ENCODE measurements around the gene TMEM115. TPM values are rescaled to one million over a fixed set of nuclear protein-coding genes. Genes with fewer than 3 reads are reported as not detected.

Gene TMEM115
- total and polyA plus RNA-seq, 9 of the 15 experiments (the other 6 are each of a cell fraction or from before 2014, with no cell fraction given), result 1.6 to 26.9 (median 14.1) TPM

DNA sequence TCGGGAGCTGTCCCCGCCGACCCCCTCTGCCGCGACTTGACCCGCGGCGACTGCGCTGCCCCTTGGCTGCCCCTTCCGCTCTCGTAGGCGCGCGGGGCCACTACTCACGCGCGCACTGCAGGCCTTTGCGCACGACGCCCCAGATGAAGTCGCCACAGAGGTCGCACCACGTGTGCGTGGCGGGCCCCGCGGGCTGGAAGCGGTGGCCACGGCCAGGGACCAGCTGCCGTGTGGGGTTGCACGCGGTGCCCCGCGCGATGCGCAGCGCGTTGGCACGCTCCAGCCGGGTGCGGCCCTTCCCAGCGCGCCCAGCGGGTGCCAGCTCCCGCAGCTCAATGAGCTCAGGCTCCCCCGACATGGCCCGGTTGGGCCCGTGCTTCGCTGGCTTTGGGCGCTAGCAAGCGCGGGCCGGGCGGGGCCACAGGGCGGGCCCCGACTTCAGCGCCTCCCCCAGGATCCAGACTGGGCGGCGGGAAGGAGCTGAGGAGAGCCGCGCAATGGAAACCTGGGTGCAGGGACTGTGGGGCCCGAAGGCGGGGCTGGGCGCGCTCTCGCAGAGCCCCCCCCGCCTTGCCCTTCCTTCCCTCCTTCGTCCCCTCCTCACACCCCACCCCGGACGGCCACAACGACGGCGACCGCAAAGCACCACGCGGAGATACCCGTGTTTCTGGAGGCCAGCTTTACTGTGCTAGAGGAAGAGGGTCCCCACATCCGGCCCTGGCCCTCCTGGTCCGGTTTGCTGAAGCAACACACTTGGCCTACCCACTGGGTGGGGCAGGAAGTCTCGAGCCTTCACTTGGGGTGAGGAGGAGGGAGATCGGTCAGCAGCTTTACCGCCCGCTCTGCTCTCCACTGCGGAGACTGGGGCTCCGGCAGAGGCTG, 18.6 kb downstream of the TMEM115 start, which contains the start of gene RASSF1 (continued):
- TF ChIP-seq ETV5 (CRISPR knock-in tag; IDR thresholded peaks at IDR 0.05; ENCODE audit: low read depth) (no peak; the same call in 1 of the 2 replicates), KAT7 (CRISPR knock-in tag; IDR thresholded peaks at IDR 0.05; ENCODE audit: borderline replicate concordance) (0 out of 2 replicates have a peak, but pooled peaks have one; percentile 58), RBM14 (IDR thresholded peaks at IDR 0.05; ENCODE audit: borderline replicate concordance, insufficient read depth, low read depth, low read length) (0 out of 2 replicates have a peak, but pooled peaks have one; percentile 49), MEF2A (IDR thresholded peaks at IDR 0.05; ENCODE audit: control insufficient read depth, low read depth, low read length) (no peak), ZFP1 (CRISPR knock-in tag; IDR thresholded peaks at IDR 0.05) (no peak), ZFPM2 (CRISPR knock-in tag; IDR thresholded peaks at IDR 0.05) (no peak), PML (IDR thresholded peaks at IDR 0.05; ENCODE audit: low read length) (no peak), THAP12 (CRISPR knock-in tag; IDR thresholded peaks at IDR 0.05) (peak; percentile 16; the same call in 1 of the 2 replicates), ZNF318 (IDR thresholded peaks at IDR 0.05; ENCODE audit: borderline replicate concordance in 1 of 2, low read depth in 1 of 2) (no peak), ZNF143 (CRISPR knock-in tag; IDR thresholded peaks at IDR 0.05) (no peak), UBTF (IDR thresholded peaks at IDR 0.05; ENCODE audit: borderline replicate concordance in 1 of 2, low read depth in 2 of 2, low read length in 2 of 2) (no peak), ZNF146 (CRISPR knock-in tag; IDR thresholded peaks at IDR 0.05; ENCODE audit: unreplicated experiment) (no peak)
